Measurements from ENCODE around the gene FSTL3.

The FSTL3 gene

DNA sequence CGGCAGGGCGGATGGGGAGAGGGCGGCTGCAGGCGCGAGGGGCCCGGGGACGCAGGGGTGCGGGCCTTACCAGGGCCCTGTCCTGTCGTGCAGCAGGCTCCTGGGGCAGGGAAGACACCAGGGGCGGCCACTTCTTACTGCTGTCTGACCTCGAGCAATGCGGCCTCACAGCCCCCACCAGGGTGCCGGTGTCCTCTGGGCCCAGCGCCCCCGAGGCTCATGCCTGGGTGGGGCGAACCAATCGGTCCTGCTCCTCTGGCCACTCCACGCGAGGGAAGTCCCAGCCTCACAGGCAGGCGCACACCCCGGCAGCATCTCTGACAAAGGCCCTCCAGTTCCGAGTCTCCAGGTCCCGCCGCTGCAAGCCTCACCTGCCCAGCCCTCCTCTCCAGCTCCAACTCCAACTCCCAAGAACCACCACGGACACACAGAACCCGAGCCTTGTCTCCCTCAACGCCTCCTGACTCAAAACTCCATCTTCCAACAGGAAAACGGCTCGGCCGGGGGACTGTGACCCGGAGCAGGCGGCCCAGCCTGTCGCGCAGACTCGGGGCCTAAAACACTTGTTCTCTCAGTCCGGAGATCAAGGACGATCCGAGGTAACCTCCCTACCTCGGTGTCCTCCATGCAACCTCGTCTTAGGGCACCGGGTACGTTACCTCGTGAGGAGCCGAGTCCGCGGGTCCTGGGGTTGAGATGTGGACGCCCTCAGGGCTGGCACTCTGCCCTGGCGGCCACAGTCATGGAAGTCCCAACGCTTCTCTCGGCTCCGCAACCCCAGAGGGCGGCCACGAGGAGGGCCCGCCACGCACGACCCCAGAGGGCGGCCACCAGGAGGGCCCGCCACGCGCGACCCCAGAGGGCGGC, 30.0 kb upstream of the FSTL3 start:
- no peak for DNase-seq

DNA sequence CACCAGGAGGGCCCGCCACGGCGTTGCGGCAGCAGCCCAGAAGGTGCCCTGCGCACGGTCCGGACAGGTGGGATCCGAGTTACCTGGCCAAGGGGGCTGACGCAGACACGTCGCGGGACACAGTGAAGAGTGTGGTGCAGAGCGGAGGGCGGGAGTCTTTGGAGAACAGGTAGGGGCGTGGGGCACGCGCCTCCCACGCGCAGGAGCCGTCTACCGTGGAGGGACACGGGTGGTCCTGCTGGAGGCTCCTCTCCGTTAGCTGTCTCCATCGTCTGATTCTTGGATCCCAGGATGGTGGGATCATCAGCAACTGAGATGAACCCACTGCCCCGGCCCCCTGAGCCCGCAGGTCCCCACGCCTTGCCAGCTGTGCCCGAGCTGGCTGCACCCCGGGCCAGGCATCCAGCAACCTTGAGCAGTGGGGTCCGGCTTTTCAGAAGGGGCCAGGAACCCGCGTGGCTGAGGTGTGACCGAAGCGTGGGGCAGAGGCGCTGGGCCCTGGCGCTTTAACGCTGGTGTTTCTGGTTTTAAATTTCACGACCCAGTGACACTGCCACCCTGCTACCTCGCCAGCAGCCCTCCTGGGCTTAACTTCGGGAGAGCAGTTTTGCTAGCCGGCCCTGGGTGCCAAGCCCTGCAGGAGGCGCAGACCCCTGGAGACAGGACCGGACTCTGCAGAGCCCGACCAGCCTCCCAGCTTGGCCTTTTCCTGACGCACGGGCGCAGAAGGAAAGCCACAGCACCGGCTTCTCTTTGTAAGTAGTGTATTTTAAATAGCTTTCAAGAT, 29.2 kb upstream of the FSTL3 start:
- DNase-seq: no peak

DNA sequence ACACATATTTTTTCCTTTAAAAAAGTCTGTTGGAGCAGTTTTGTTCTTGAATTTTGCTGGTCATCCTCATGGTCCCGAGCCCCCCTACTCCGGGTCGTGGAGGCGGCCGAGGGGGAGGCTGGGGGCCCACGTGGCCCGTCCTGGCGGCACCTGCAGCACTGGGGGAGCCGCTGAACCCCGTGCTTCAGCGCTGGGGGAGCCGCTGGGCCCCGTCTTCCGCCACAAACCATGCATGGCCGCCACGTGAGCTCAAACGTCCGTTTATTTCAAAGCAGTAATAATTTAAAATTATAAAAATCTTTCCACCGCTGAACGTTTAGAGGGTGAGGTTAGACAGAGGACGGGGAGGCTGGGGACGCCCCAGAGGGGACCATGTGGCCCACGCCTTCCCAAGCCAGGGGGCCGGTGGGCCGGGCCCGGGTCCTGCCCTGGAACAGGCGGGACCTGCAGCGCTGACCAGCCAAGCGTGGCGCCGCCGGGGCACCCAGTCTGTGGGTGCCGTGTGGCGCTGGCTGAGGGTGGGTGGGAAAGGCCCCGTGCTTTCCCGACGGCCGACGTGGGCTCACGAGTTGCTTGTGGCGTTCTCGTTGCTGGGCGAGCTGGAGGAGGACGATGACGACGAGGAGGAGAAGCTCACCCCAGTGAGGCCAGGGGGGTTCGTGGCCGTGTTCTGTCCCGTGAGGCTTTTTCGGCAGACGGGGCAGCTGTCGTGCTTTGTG, 28.5 kb upstream of the FSTL3 start:
- DNase-seq: no peak

DNA sequence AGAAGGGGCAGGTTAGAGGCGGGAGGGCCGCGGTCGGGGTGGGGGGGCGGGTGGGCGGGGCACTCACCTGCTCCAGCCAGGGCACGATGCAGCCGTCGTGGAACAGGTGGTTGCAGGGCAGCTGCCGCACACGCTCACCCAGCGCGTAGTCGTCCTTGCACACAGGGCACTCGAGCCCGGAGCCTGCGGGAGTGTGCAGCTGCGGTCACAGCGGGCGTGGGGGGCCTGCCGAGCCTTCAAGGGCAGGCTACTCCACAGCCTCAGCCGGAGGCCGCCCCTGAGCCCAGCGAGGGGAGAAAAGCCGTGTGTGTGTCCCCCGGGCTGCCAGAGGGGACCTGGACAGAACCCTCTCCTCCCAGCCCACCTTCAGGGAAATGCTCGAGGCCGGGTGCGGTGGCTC, 27.9 kb upstream of the FSTL3 start:
- no peak for DNase-seq

DNA sequence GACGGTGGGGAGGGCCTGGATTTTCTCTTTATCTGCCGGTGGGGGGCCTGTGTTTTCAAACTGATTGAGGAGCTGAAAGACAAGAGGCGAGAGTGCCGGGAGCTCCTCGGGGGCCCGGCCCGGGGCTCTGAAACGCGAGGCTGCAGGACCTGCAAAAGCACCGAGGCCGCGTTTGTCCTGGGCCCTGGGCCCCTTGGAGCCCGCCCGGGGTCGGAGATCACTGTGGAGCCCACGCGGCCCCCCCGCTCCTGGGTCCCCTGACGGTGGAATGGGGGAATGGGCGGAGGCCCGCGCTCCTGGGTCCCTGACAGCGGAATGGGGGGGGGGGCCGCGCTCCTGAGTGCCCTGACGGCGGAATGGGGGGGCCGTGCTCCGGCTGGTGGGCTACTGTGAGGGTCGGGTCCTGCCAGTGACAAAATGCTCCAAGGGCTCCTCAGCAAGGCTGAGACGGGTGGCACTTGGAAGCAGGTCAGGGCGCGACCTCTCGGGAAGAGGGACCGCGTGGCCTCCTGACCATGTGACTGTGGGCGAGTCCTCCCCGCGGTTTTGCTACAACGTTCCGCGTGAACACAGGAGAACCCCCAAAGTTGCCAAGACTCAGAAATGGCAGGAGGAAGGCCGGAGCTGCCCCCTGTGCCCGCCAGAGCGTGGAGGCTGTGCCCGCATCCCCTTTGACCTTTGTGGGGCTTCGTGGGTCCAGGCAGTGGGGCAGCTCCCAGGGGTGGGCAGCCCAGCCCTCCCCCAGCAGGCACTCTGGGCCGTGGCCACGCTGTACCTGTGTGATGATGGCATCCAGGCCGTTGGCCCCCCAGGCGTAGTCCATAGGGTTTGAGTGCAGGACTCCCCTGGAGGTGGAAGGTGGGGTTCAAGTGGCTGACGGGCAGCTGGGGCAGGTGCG, 27.0 kb upstream of the FSTL3 start:
- no peak for DNase-seq

DNA sequence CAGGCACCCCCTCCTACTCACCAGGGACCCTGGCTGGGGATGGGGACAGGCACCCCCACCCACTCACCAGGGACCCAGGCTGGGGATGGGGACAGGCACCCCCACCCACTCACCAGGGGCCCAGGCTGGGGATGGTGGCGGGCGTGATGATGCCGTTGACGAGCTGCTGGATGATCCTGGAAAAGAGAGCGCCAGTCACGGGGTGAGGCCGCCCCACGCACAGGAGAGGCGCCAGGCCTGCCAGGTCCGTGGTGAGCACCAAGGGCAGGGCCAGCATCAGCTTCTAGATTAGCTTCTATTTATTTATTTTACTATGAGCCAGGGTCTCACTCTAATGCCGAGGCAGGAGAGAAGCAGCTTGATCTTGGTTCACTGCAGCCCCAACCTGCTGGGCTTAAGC, 26.1 kb upstream of the FSTL3 start:
- DNase-seq: no peak

DNA sequence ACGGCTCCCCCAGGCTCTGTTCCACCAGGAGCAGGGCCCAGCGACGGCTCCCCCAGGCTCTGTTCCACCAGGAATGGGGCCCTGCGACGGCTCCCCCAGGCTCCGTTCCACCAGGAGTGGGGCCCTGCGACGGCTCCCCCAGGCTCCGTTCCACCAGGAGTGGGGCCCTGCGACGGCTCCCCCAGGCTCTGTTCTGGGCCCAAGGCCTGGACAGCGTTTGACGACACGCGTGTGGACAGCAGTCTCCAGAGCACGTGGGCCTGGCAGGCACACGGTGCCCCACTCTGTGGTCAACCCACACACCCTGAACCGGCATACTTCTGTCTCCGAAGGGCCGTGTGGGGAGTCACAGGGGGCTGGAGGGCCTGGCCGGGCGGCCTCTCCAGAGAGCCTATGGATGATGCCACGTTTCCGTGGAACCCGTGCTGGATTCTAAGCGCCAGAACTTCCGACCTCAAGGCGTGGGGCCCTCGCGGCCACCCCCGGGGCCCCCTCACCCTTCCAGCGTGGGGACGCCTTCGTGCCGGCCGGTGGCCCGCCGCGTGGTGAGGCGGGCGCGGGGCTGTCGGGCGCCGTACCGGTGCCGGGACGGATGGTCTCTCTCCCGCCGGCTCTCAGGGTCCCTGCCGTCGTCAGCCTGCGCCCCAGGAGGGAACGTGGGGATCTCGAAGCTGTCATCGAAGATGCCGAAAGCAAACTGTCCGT, 24.9 kb upstream of the FSTL3 start:
- no peak for DNase-seq

DNA sequence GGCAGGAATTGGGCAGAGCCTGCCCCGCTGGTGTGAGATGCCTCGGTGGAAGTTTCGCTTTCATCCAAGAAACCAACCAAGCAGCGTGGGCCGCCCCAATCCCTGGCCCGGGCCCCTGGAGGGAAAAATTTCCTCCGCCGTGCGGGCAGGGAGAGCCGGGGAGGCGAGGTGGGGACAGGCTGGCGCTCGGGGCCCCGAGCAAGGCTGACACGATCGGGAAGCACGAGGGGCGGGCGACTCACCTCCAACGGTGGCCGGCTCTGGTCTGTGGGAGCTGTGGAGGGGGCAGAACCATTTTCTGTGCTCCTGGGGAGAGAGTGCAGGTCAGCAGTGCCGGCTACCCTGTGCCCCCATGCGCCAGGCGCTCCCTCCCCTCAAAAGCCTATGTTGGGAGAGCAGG, 24.2 kb upstream of the FSTL3 start:
- DNase-seq: no peak

DNA sequence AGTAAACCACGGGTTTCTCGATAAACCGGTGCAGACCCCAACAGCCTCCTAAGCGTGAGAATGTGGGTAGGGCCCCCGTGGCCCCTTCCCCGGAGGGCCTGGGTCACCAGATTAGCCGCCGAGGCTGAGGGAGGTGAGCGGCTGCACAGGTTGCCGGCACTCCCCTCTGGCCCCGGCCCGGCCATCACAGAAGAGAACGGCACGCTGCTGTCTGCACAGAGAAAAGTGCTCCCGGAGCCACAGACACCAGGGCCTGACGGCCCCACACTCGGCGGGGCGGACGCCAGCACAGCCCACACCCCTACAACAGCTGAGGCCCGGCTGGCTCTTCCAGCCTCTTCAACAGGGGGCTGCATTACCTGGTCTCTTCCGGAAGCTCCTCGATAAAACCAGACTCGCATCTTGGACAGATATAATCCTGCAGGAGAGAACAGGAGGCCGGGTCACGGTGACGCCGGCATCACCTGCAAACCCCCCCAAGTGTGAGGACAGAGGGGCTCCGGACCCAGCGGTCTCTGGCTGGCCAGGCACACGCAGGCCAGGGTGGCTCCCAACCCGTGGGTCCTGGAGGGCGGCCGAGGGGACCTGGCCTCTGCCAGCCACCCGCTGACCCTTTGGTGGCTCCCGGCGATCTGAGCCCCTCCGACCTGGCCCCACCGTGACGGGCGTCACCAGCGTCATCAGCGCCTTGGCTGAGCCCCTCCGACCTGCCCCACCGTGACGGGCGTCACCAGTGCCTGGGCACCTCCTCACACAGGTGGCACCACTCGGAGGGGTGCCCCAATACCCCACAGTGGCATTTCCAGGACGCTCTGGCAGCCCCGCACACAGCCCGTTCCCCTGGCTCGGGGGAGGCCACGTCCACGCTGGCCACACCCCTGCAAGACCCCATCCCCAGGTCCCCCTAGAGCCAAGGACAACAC, 23.5 kb upstream of the FSTL3 start:
- DNase-seq: no peak

DNA sequence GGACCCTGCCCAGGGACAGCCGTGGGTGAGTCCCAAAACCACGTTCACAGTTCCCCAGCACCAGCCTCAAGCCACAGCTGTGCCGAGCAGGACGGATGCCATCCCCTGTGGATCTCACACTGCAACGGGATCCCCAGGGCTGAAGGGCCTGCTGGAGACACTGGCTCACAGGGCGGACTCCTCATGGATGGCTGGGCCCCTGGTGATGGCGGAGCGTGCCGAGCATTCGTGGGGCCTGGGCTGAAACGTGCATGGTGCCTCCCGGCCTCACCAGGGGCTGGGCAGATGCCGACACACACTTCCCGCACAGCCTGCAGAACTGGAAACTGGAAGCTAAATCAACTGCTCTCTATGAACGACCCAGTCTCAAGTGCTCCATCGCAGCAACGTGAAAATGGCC, 22.8 kb upstream of the FSTL3 start:
- DNase-seq: no peak

DNA sequence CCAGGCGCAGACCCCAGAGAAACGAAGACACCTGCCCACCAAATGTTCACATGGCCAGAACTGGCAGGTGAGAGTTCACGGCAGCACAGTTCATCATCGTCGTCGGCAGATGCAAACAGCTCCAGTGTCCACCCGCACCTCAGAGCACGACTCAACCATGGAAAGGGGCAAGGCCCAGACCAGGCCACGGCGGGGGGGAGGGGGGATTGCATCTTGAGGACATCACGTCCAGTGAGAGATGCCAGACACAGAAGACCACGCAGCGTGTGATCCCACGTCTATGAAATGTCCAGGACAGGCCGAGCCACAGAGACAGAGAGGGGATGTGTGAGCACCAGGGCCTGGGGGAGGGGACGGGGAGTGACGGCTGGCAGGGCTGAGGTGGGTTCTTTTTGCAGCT, 20.5 kb upstream of the FSTL3 start:
- no peak for DNase-seq

DNA sequence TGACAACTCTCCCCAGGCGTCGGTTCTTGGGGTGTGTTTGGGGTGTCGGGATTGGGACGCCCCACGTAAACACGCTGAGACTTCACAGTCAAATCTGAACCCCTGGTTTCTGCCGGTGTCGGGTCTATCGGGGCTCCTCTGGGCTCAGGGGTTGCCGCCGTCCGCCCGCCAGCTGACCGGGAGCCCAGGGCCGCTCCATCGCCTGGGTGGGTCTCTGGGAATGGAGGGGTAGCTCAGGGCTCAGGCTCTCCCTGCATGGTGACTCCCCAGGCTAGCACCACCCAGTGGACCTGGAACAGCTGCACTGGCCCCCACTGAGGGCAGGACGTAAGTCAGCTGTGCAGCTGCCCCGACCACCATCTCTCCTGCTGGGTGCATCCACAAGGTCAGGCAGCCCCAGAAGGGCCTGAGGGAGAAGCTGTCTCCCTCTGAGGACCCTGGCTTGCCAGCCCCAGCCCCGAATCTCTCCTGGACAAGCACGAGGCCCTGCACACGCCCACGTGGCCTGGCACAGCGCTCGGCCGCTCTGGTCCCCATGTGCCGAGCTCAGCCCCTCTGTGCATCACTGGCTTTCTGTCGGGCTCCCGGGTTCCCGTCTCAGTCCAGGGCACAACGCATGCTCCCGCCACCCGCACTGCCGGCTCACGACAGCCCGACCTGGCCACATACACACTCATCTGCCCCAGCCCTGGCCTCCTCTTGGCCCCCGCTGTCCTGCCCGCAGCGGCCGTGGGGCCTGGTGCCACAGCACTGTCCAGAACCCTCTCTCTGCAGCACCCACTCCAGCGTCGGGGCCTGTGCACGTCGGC, 19.2 kb upstream of the FSTL3 start:
- no peak for DNase-seq

DNA sequence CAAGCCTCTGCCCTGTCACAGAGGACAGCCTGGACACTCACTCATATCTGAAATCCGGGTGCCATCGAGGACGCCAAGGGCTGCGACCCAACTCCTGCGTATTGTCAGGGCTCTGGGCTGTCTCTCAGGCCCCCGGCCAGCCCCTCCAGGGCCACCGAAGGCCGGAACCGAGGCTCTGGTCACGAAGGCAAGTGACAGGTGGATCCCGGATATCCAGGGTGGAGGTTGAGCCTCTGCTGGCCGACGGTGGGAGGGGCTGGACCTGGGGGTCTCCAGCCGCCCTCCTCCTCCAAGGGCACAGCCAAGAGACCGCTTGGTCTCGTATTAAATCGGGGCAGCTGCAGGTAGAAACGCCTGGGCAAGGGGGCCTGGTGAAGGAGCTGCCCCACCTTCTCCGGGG, 18.6 kb upstream of the FSTL3 start:
- DNase-seq: no peak

DNA sequence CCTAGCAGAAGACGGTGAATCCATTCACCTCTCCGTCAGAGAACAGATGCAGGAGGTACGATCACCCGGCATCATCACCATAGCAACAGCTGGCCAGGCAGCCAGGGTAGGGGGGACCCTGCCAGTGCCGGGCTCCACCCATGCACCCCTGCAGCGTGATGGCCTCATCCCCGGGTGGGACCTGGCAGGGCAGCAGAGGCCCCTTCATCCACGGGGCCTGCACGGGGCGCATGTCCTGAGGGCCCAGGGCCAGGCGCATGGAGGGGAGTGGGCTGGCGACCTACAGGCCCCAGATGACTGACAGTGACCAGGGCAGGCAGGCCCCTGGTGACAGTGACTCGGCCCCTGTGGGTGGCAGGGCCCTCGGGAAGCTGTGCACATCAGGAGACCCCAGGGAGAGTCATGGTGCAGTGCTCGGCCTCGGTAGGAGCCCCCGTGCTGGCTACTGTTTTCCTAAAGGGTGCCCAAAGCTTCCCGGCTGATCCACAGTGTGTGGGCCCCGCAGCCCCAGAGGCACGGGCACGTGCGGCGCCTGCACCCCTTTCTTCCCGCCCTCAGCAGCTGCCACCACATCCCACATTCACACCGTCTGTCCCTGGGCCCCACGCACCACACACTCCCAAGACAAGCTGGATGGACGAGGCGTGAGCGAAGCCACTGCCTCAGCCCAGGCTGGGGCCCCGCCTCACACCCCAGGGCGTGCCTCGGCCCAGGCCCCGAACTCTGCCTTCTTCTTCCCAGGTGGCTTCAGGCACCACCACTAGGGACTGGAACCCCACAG, 17.9 kb upstream of the FSTL3 start:
- no peak for DNase-seq

DNA sequence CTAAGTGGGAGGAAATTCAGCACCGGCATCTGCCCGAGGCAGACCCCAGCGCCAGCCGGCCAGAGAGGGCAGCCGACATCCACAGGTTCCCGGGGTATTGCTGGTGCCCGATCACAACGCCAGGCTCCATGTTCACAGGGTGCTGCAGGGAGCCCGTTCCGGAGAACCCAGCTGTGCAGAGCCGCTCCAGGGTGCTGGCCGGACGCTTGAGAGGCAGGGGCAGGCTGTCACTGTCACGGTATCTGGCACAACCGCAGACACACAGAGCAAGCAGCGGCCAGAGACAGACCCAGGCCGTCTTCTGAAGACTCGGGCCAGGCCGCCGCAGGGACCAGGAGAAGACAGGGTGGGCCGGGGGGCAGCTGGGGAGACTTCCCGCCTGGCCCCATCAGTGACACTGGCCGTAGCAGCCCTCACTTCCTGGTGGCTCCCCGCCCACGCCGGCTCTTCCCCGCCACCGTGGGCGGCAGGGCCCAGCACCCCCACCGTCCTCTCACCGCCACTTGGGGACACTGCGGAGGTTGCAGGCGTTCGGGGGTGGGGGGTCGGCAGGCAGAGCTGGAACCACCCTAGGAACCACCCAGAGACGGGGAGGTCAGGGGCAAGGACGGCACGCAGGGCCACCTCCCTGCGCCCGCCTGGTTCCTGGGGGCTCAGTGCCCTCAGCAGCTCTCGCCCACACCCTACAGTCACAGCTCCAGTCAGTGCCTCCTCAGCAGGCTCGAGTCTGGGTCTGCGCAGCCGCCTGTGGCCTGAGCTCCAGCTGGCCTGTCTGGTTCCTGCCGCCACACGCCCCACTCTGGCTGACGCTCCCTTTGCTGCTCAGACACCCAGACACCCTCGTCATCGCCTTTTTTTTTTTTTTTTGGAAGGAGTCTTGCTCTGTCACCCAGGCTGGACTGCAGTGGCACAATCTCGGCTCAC, 17.0 kb upstream of the FSTL3 start:
- no peak for DNase-seq

DNA sequence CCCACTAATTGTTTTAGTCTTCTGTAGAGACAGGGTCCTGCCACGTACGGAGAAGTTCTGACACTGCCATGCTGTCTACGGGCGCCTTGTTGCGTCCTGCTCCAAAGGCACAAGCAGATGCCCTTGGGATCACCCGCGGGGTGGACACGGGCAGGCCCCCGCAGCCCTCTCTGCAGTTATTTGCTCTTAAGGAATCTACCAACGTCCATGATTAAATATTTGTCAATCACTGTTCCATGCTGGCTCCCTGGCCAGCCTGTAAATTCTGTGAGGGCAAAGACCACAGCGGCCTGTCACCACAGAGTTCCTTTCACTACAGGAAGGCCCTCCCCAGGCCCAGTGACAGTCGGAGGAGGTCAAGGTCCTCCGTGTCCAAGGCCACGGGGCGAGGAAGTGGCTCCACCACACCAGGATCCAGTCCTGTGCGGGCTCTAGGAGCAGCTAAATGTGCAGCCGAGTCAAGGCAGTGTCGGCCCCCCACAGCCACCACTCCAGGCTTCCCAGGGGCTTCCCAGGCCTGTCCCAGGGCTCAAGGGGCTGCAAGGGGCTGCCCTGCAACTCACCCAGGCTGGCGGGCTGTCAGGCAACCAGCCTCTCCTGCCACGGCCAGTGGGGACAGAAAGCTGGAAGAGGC, 15.3 kb upstream of the FSTL3 start:
- no peak for DNase-seq

DNA sequence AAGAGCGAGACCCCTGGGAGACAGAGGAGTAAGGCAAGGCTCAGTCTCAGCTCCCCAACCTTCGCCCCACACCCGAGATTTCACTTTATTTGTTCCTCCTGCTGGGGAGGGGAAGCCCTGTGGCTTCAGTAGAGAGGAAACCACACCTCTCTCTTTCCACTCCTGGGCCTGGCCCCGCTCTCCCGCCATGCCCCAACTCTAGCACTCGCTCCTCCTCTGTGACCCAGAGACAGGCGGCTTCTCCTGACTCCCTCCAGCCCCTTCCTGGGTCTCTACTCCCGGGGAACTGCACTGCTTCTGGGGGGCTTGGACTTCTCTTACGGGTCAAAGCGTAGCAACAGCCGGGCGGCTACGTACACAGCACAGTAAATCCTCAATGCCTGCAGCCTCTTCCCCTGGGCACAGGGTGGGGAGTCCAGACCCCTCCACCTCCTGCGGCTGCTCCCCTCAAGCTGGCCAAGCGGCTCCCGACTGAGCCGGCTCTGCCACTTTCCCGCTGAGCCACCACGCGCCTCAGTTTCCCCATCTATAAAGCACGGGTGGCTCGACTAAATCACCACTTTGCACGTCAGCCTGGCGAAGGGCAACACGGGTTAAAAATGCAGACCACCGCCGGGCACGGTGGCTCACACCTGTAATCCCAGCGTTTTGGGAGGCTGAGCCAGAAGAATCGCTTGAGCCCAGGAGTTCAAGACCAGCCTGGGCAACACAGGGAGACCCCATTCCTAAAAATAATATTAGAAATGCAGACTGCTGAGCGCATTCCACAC, 14.6 kb upstream of the FSTL3 start:
- no peak for DNase-seq

Measured in NCI-H524 treated with DMSO at 0.1 percent for 48 hours (cell line).